HCEC 1CT (cell line): ENCODE data around the gene EFEMP1.
A peak's percentile ranks its signal among the peaks of the same experiment; 100 is the strongest.

Experiments
- DNase-seq: peaks from one replicate; pipeline ENCODE4 v3.0.0-alpha.2; 2017

The EFEMP1 gene

GRCh38 chr2:55932843-55933242, 9.3 kb upstream of the EFEMP1 start:
- DNase-seq: no peak

GRCh38 chr2:55931281-55931680, 7.7 kb upstream of the EFEMP1 start:
- no peak for DNase-seq

GRCh38 chr2:55929476-55929875, 5.9 kb upstream of the EFEMP1 start:
- no peak for DNase-seq

- no peak for DNase-seq
Observed at GRCh38 chr2:55926974-55927373, 3.4 kb upstream of the EFEMP1 start.

- no peak for DNase-seq
Observed at GRCh38 chr2:55926246-55926645, 2.7 kb upstream of the EFEMP1 start.

GRCh38 chr2:55923982-55924321, 370 bp upstream of the EFEMP1 start:
- DNase-seq: no peak

- DNase-seq: peak; percentile 17
Observed at GRCh38 chr2:55922291-55922907, 1.2 kb downstream of the EFEMP1 start.

- DNase-seq: no peak
Observed at GRCh38 chr2:55919574-55919973, 4.0 kb downstream of the EFEMP1 start.

GRCh38 chr2:55918856-55919255, 4.7 kb downstream of the EFEMP1 start:
- no peak for DNase-seq

- no peak for DNase-seq
Observed at GRCh38 chr2:55917713-55918390, 5.7 kb downstream of the EFEMP1 start.

GRCh38 chr2:55917117-55917516, 6.5 kb downstream of the EFEMP1 start:
- no peak for DNase-seq

- DNase-seq: no peak
Observed at GRCh38 chr2:55916473-55917049, 7.0 kb downstream of the EFEMP1 start.

- no peak for DNase-seq
Observed at GRCh38 chr2:55914786-55915185, 8.8 kb downstream of the EFEMP1 start.

GRCh38 chr2:55912926-55913325, 10.7 kb downstream of the EFEMP1 start:
- DNase-seq: no peak

- no peak for DNase-seq
Observed at GRCh38 chr2:55910077-55910476, 13.5 kb downstream of the EFEMP1 start.

GRCh38 chr2:55907686-55908085, 15.9 kb downstream of the EFEMP1 start:
- DNase-seq: no peak

- no peak for DNase-seq
Observed at GRCh38 chr2:55906993-55907392, 16.6 kb downstream of the EFEMP1 start.

GRCh38 chr2:55903727-55904126, 19.9 kb downstream of the EFEMP1 start:
- no peak for DNase-seq

- no peak for DNase-seq
Observed at GRCh38 chr2:55902971-55903370, 20.6 kb downstream of the EFEMP1 start.

GRCh38 chr2:55902429-55902828, 21.2 kb downstream of the EFEMP1 start:
- DNase-seq: no peak

- no peak for DNase-seq
Observed at GRCh38 chr2:55901941-55902340, 21.6 kb downstream of the EFEMP1 start.

GRCh38 chr2:55901322-55901721, 22.3 kb downstream of the EFEMP1 start:
- DNase-seq: peak; percentile 35

GRCh38 chr2:55899881-55900280, 23.7 kb downstream of the EFEMP1 start:
- DNase-seq: peak; percentile 7

- no peak for DNase-seq
Observed at GRCh38 chr2:55898386-55899040, 25.1 kb downstream of the EFEMP1 start.
